ENCODE data around the gene LGI4. TPM values are rescaled to one million over a fixed set of nuclear protein-coding genes. Genes with fewer than 3 reads are reported as not detected.

The LGI4 gene
- total and polyA plus RNA-seq, 4 donors: 0.18 to 1.5 (median 1.1) TPM

- no peak overlapping the region for H3K9ac ChIP-seq (ENCODE audit: low read depth in 1 of 2, low read length in 2 of 2)
- TF ChIP-seq NR2F2 (IDR thresholded peaks at IDR 0.05) (no peak), RAD21 (IDR thresholded peaks at IDR 0.05) (no peak), ATF3 (IDR thresholded peaks at IDR 0.05) (no peak), FOXA1 (IDR thresholded peaks at IDR 0.05) (no peak), REST (IDR thresholded peaks at IDR 0.05) (no peak), HNF4G (IDR thresholded peaks at IDR 0.05) (no peak), RXRA (IDR thresholded peaks at IDR 0.05) (no peak), ZBTB33 (IDR thresholded peaks at IDR 0.05) (no peak), MAX (IDR thresholded peaks at IDR 0.05) (no peak), TAF1 (conservative IDR thresholded peaks at IDR 0.05) (no peak), YY1 (IDR thresholded peaks at IDR 0.05) (no peak), CTCF (IDR thresholded peaks at IDR 0.05; ENCODE audit: low read depth, low read length, missing input control) (no peak), FOXA2 (IDR thresholded peaks at IDR 0.05) (no peak), SP1 (IDR thresholded peaks at IDR 0.05) (no peak), GABPA (IDR thresholded peaks at IDR 0.05 in 1 of 2, conservative IDR thresholded peaks at IDR 0.05 in 1 of 2) (no peak)
- no peak overlapping the region for H3K27ac ChIP-seq (ENCODE audit: low read depth in 1 of 2, low read length in 2 of 2)
- DNase-seq (ENCODE audit: low spot score): no peak
- H3K4me3 ChIP-seq (ENCODE audit: low read depth in 1 of 3, low read length in 3 of 3): no peak overlapping the region
- no peaks in the 10 kb centered on the region for H3K36me3 ChIP-seq (ENCODE audit: control insufficient read depth in 4 of 4, insufficient read depth in 3 of 4, low read depth in 1 of 4, low read length in 3 of 4)
- WGBS: 48% methylated on average over 2 of the region's 2 CpGs
- H3K9me3 ChIP-seq (ENCODE audit: control insufficient read depth in 4 of 4, low read length in 3 of 4): no peaks in the 10 kb centered on the region
- H3K27me3 ChIP-seq (ENCODE audit: control insufficient read depth in 4 of 4, insufficient read depth in 4 of 4, low read length in 3 of 4): no peaks in the 10 kb centered on the region
- H3K4me1 ChIP-seq (ENCODE audit: control insufficient read depth in 4 of 4, insufficient read depth in 4 of 4, low read length in 3 of 4): no peaks in the 10 kb centered on the region
These were observed 27.8 kb downstream of the LGI4 start for GRCh38 chr19:35106898-35107541.

- no peak overlapping the region for H3K27ac ChIP-seq (ENCODE audit: low read depth in 1 of 2, low read length in 2 of 2)
- DNase-seq (ENCODE audit: low spot score): no peak
- H3K9ac ChIP-seq (ENCODE audit: low read depth in 1 of 2, low read length in 2 of 2): no peak overlapping the region
- WGBS: 95% methylated on average over 9 of the region's 9 CpGs
- no peaks in the 10 kb centered on the region for H3K9me3 ChIP-seq (ENCODE audit: control insufficient read depth in 4 of 4, low read length in 3 of 4)
- no peaks in the 10 kb centered on the region for H3K27me3 ChIP-seq (ENCODE audit: control insufficient read depth in 4 of 4, insufficient read depth in 4 of 4, low read length in 3 of 4)
- no peak overlapping the region for H3K4me3 ChIP-seq (ENCODE audit: low read depth in 1 of 3, low read length in 3 of 3)
- no peaks in the 10 kb centered on the region for H3K4me1 ChIP-seq (ENCODE audit: control insufficient read depth in 4 of 4, insufficient read depth in 4 of 4, low read length in 3 of 4)
- H3K36me3 ChIP-seq (ENCODE audit: control insufficient read depth in 4 of 4, insufficient read depth in 3 of 4, low read depth in 1 of 4, low read length in 3 of 4): no peaks in the 10 kb centered on the region
- TF ChIP-seq CTCF (IDR thresholded peaks at IDR 0.05; ENCODE audit: low read depth, low read length, missing input control) (no peak), RAD21 (IDR thresholded peaks at IDR 0.05) (no peak), REST (IDR thresholded peaks at IDR 0.05) (no peak), MAX (IDR thresholded peaks at IDR 0.05) (no peak), HNF4G (IDR thresholded peaks at IDR 0.05) (no peak), SP1 (IDR thresholded peaks at IDR 0.05) (no peak), TAF1 (conservative IDR thresholded peaks at IDR 0.05) (no peak), YY1 (IDR thresholded peaks at IDR 0.05) (no peak), FOXA2 (IDR thresholded peaks at IDR 0.05) (no peak), NR2F2 (IDR thresholded peaks at IDR 0.05) (no peak), JUND (IDR thresholded peaks at IDR 0.05) (no peak), RXRA (IDR thresholded peaks at IDR 0.05) (no peak), GABPA (IDR thresholded peaks at IDR 0.05 in 1 of 2, conservative IDR thresholded peaks at IDR 0.05 in 1 of 2) (no peak)
These were observed 28.6 kb downstream of the LGI4 start for GRCh38 chr19:35106291-35106583.
